Epidermal melanocyte (primary cell): Measurements from ENCODE around the gene ZNF576.
A peak's percentile ranks its signal among the peaks of the same experiment; 100 is the strongest.
"Not testable (repeated sequence)": the region's sequence is repeated elsewhere in the genome, so short reads cannot be mapped to it uniquely, and the experiment has no call there.

Experiments
- DNase-seq: peaks from one replicate; pipeline ENCODE4 v3.0.0; 2011; ENCODE audit warnings: low spot score; ENCODE audit not compliant: insufficient read length

Gene ZNF576, protein sequence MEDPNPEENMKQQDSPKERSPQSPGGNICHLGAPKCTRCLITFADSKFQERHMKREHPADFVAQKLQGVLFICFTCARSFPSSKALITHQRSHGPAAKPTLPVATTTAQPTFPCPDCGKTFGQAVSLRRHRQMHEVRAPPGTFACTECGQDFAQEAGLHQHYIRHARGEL

DNA sequence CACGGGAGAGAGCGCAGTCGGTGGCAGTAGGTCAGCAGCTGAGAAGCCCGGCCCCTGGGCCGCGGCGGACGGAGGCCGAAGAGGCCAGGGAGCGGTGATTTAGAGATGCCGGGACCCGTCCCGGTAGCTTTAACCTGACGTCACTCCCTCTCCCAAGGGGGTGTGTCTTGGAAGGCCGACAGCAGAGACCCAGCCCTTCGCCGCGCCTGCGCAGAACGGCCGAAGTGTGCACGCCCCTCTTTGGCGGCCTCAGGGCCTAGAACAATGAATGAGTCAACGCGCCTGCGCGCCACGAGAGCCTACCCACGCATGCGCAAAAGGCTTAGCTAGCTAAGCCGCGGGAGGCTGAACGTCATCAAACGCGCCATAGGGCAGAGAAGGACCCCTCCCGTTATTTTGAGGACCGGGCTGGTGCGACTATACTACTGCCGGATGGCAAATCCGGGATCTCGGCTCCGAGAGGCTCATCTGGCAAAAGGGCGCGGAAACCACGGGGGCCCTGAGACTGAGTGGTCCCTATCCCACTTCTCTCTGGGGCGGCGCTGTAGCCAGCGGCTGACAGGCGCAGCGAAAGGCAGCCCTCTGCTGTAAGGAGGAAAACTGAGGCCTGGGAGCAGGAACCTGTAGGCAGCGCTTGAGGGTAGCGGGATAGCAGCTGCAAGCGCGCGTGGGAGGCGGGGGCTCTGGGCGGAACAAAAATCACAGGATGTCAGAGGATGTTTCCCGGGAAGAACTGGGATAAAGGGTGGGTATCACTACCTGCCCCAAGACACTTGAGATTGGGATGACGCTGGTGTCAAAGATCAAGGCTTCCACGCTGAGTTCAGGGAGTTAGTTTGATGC lies at the start of gene ZNF576, which contains the start of gene IRGQ:
Gene ZNF576 (plus strand): TSS at position 597 of the 843 bp plus-strand sequence. CDS start 514 bp downstream, outside the sequence.
Gene IRGQ (minus strand): TSS at position 136 of the 843 bp plus-strand sequence. CDS start 796 bp downstream, outside the sequence.
- peak; percentile 97 for DNase-seq

DNA sequence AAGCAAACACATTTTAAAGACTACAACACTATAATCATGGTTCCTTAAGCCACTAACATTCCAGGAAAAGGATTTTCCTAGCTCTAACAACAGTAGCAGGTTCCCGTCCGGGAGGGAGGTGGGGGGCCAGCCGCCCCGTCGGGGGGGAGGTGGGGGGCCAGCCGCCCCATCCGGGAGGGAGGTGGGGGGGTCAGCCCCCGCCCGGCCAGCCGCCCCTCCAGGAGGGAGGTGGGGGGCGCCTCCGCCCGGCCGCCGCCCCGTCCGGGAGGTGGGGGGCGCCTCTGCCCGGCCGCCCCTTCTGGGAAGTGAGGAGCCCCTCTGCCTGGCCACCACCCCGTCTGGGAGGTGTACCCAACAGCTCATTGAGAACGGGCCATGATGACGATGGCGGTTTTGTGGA lies 48.5 kb upstream of the ZNF576 start:
- DNase-seq: not testable (repeated sequence)

DNA sequence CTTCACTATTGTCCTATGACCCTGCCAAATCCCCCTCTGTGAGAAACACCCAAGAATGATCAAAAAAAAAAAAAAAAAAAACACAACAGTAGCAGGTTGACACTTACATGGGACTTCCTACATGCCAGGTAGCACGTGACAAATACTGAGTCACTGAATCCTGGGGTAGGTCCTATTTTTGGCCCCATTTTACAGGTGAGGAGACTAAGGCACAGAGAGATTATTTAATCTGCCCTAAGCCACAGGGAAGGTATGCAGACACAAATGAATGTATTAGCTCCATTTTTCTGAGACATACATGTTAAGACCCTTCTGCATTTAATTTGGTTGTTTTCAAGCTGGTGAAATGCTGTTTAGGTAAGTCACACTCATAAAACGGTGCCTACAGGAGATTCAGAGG lies 47.7 kb upstream of the ZNF576 start:
- no peak for DNase-seq

DNA sequence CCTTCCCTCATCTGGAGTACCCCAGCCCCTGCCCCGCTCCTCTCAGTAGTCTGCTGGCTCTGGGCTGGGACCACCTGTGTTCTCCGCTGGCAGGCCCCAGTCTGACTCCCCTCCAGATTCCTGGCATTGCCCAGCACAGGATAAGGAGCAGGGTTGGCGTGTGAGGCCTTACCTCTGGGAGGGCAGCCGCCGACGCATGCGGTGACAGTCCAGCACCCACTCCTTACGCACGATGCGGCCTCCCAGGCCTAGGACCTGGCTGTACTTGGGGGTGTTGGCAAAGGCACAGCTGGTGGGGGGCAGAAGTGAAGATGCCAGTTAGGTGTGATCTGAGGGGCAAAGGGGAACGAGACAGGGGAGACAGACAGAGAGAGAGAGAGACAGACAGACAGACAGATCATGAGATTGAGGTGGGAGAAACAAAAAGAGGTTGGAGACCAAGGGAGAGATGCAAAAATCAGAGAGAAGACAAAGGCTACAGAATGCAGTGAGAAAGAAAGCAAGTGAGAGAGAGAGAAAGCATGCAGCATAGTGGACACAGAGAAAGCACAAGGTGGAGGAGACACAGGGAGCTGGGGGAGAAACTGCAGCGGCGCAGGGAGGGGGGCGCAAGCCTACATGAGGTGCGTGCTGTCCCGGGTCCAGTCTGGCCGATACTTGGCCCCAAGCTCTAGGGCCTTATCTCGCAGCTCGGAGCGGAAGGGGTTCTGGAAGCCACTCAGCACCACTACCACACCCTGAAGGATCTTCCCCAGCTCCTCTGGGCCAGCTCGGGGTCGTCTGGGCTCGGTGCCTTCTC lies 44.8 kb upstream of the ZNF576 start:
- no peak for DNase-seq

DNA sequence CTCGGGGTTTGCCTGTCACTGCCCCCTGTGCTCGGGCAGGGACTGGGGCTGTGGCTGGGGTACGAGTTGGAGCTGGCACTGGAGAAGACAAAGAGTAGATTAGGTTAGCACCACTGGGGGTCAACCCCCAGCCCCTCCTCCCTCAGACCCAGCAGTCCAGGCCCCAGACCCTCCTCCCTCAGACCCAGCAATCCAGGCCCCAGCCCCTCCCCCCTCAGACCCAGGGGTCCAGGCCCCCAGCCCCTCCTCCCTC lies 44.3 kb upstream of the ZNF576 start:
- DNase-seq: no peak

DNA sequence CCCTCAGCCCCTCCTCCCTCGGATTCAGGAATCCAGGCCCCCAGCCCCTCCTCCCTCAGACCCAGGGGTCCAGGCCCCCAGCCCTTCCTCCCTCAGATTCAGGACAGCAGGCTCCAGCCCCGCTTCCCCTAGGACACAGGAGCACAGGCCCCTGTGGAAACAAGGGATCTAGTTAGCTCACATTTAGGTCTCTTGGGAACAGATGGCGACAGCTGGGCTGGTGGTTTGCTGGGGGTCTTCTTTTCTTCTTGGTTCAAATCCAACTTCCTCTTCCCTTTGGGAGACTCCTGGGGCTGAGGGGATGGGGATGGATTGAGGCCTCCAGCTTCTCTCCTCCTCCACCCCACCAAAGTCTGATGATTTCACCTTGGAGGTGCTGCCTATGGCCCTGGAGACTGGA lies 43.8 kb upstream of the ZNF576 start:
- DNase-seq: no peak

DNA sequence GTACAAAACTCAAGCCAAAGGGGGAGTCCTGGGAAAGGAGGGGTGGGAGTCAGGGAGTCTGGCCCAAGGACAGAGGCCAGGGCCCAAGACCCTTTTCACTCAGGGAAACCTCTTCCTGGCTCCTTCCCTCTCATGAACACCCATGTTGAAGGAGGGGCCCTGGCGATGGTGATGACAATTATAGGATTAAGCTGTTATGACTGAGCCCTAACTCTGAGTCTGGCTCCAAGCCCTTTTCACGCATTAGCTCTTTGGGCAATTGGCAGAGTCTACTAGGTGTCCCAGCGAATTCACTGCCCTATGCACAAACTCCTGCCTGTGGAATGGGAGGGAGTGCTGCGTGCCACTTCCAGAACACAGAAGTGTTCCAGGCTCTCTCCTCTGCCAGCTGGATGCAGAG lies 42.7 kb upstream of the ZNF576 start:
- DNase-seq: no peak

DNA sequence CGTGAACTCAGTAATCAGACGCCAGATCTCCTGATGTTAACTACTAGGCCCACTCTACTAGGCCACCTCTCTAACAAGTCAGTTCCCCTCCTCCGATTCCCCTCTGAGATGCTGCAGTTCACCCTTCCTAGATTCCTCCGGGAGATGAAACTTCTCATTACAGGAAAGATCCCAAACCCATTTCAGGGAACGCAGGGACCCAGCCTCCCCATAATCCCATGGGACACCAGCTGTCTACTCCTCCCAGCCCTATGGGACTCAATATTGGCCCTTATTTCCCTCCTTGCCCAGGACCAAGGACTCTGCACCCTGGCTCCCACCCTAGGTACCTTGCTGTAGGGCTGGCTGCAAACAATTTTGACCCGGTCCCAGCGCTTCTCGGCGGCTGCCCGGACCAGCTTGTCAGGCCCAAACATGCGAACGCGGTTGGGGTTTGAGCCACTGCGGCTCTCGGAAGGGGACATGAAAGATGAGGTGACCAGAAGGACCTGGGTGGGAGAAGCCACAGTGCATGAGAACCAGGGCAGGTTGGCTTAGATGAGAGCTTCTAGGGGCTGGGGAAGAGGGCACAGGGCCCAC lies 42.0 kb upstream of the ZNF576 start:
- DNase-seq: no peak

DNA sequence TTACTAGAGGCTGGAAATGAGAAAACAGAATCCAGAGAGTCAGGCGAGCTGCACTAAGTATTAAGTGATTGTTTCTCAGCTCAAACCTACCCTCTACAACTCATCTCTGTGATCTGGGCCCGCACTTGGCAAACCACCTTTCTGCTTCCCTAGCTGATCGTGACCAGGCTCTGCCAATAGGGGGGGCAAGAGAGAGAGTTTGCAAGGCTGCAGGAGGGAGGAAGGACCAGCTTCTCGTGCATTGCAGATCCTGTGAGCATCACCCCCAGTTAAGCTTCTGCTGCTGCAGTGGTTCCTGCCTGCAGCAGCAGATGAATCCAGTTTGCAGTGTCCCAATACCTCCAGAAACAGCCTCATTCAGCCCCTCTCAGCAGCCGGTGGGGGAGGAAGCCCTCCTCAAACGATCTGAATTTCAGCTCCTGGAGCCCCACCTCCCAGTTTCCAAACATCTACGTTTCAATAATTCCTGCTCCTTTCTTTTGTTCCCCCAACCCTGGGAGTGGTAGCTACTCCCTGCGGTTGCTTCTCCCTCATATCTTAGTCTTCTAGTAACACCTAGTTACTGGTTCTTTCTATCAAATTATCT lies 41.1 kb upstream of the ZNF576 start:
- DNase-seq: peak; percentile 82

DNA sequence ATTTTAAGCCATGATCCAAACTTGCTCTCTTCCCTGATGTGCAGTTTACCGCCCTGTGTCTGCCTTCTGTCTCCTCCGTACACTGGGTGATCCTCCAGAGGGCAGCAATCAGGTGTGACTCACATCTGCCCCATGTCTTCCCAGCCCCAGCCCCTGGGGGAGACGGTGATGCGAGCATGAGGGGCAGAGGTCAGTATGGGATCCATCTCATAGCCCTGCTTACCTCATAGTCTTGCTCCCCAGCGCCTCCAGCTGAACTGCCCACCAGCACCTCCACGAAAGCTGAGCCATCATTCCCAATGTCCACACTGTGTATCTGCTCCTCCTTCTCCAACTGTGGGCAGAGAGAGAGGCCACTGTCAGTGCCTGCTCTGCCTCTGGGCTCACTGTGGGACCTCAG lies 35.7 kb upstream of the ZNF576 start:
- no peak for DNase-seq

DNA sequence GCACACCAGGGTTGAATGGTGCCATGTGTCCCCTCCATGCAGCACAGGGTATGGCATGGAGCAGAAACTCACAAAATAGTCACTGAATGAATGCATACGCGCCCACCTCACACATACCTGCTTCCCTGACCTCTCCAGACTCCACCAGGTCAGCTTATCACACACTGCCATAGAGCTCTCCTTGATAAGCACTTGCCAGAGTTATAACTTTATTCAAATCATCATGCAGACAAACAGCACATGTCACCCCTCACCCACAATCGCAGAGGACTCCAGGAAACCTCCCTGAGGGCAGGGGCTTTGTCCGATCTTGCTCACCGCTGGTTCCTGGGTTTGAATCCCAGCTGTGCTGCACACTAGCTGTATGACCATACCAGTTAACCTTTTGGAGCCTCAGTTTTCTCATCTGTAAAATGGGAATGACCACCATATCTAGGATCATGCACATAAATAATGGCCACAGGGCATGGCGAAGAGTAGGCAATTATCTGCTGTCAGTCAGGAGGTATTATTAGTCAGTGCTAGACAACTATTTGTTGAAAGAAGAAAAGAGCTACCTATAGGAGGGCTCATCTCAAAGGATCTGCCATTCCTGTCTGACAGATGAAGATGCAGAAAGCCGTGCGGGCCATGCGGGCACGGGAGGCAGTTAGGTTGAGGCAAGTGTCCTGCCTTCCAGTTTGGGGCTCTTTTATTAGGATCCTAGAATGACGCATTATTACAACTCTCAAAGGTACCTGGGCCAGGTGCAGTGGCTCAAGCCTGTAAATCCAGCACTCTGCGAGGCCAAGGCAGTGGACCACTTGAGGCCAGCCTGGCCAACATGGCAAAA lies 35.0 kb upstream of the ZNF576 start:
- DNase-seq: no peak

DNA sequence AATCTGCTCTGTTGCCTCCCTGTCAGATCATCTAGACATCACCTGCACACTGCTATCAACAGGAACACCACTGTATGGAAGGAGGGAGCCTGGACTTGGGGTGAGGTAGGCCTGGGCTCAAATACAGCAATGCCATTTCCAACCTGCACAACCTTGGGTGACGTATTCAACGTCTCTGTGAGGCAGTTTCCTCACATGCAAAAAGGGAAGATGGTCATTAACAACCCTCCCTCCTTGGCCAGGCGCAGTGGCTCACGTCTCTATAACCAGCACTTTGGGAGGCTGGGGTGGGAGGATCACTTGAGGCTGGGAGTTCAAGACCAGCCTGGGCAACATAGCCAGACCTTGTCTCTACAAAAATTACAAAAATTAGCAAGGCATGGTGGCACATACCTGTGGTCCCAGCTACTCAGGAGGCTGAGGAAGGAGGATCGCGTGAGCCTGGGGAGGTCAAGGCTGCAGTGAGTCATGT lies 34.1 kb upstream of the ZNF576 start:
- no peak for DNase-seq

DNA sequence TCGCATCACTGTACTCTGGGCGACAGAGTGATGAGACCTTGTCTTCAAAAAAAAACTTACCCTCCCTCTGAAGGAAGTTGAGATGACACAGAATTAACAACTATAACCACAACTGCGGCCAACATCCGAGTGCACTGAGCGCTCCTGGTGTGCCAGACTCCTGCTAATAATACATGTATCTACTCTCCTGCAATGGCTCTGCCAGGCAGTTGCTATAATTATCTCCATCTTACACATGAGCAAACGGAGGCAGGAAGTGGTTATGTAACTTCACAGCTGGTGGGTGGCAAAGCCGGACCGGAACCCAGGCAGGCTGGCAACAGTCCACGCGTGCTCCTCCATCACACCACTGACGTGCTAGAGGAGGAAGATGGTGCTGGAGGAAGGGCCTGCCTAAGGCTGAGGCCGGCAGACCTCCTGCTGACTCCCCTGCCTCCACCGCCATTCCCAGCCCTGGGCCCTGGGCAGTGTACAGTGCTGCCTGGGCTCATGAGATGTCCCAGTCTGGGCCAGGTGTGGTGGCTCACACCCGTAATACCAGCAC lies 33.6 kb upstream of the ZNF576 start:
- no peak for DNase-seq

DNA sequence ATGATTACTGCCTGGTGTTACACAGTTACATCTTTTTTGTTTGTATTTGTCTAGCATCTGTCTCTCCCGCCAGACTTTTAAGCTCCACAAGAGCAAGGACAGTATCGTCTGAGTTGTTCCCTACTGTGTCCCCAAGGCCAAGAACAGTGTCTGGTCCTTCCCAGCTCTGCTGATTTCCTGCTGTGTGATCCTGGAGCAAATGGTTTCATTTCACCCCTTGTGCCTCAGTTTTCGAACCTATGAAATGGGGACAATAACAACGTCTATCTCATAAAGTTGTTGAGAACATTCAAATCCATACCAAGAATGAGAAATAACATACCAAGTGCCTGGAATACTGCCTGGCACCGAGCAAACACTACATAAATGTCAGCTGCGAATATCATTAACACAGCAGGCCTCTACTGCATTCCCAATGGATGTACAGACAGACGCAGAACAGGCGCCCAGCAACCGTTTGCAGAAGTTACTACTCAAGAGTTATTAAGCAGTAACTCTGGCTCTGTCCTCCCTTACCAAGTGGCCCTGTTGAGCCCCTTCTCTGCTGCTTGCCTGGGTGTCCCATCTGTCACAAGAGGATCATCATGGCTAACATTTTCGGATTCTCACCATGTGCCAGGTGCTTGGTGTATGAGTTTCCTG lies 32.5 kb upstream of the ZNF576 start:
- no peak for DNase-seq

DNA sequence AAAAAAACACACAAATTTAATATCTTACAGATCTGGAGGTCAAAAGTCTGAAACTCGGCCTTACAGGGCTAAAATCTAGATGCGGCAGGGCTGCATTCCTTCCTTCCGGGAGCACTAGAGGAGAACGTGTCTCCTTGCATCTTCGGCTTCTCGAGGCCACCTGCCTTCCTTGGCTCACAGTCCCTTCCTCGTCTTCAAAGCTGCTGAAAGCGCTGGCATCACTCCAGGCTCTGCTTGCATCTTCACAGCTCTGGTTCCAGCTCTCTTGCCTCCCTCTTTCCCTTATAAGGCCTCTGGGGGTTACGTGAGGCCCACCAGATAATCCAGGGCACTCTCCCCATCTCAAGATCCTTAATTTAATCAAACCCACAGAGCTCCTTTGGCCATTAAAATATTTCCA lies 31.6 kb upstream of the ZNF576 start:
- DNase-seq: no peak

DNA sequence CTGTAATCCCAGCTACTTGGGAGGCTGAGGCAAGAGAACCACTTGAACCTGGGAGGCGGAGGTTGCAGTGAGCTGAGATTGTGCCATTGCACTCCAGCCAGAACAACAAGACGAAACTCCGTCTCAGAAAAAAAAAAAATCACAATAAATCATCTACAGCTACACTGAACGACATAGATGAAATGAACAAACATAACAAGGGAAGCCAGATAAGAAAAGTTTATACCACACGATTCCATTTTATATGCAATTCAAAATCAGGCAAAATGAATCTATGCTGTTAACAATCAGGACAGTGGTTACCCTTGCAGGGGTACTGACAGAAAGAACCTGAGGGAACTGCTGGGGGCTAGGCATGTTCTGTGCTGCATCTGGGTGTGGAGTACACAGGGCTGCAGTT lies 26.7 kb upstream of the ZNF576 start:
- no peak for DNase-seq

DNA sequence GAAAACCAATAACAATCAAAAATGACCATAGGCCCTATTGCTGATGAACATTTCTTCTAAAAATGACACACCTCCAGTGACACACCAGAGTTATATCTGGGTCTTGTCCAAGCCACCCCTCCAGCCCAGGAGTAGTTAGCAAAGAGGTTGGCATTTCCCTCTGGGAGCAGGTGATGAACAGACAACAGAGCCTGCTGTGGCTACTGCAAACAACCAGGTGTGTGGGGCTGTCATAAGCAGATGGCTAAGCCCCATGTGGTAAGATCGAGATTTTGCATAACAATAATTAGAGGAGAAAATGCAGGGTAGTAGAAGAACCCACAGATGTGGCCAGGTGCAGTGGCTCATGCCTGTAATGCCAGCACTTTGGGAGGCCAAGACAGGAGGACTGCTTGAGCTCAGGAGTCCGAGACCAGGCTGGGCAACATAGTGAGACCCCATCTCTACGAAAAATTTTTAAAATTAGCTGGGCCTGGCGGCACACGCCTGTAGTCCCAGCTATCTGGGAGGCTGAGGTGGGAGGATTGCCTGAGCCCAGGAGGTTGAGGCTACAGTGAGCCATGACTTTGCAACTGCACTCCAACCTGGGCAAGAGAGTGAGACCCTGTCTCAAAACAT lies 26.1 kb upstream of the ZNF576 start:
- DNase-seq: no peak

DNA sequence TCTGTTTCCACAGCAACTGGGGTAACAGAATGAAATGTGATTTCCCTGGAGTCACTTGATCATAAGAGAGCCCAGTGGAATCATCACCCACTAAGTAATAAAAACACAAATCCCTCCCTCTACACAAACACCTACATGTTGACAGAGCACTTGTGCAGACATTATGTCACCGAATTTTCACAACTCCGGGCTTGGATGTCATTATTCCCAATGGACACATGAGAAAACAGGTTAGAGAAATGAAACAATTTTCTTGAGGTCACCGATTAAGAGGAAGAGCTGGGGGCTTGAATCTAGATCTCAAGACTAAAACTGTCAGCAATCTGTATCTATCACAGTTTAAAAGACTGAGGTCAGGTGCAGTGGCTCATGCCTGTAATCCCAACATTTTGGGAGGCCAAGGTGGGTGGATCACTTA lies 24.2 kb upstream of the ZNF576 start:
- no peak for DNase-seq

DNA sequence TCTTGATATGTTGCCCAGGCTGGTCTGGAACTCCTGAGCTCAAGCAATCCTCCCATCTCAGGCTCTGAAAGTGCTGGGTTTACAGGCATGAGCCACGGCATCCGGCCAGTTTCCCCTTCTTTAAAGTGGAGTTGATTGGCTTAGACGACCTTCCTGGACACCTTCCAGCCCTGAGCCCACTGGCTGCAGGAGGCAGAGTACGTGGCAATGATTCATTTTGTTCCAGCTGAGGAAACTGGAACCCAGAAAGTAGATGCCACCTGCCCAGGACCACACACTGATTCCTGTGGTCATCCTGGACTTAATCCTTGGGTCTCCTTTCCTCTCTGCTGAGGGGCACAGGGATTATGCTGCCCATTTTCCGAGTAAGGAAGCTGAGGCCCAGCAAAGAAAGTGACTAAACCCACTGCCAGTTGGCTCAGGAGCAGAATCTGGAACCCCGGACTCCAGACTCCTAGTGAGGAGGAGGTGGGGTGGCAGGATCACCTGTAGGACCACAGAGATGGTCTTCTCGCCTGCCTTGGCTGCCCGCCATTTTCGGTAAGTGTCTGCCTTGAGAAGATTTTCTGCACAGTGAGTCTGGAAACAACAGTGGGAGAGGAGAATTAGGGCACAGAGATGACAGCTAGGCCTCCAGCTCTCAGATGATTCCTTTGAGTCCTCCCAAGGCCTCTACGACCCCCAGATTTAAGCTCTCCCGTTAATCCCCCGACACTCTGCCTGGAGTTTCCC lies 21.8 kb upstream of the ZNF576 start:
- no peak for DNase-seq
